ENCODE measurements around the gene KLHL40. TPM values are rescaled to one million over a fixed set of nuclear protein-coding genes. Genes with fewer than 3 reads are reported as not detected.

Gene KLHL40
- total and polyA plus RNA-seq, 2 donors (not counting 1 experiment from before 2014, with no cell fraction given) = not detected

- Histone ChIP-seq H3K9me3 (ENCODE audit: control insufficient read depth, insufficient read depth, low read depth, low read length) (no peaks in the 10 kb centered on the region), H3K79me2 (ENCODE audit: control insufficient read depth, insufficient read depth, low read length) (peaks cover 28% of the 10 kb centered on the region), H3K27me3 (ENCODE audit: control insufficient read depth, insufficient read depth, low read length) (no peaks in the 10 kb centered on the region), H3K4me3 (replicated peaks in 1 of 4; ENCODE audit: control extremely low read depth in 1 of 4, insufficient read depth in 1 of 4, low read depth in 3 of 4, low read length in 4 of 4) (no peak overlapping the region), H3K9ac (ENCODE audit: insufficient read depth, low read length) (no peak overlapping the region), H2AFZ (ENCODE audit: low read length) (no peak overlapping the region), H3K4me2 (ENCODE audit: extremely low read depth, insufficient read depth, low read length) (no peak overlapping the region), H3K27ac (ENCODE audit: insufficient read depth, low read length) (no peak overlapping the region), H3K4me1 (ENCODE audit: control insufficient read depth, extremely low read depth, insufficient read depth, low read length) (peaks cover 21% of the 10 kb centered on the region), H3K36me3 (ENCODE audit: control insufficient read depth, insufficient read depth, low read length) (peaks cover 17% of the 10 kb centered on the region), H4K20me1 (ENCODE audit: control insufficient read depth, extremely low read depth, insufficient read depth, low read length) (no peaks in the 10 kb centered on the region)
- TF ChIP-seq CTCF (conservative IDR thresholded peaks at IDR 0.05 in 1 of 2, IDR thresholded peaks at IDR 0.05 in 1 of 2; ENCODE audit: low read depth in 1 of 2, low read length in 2 of 2) (no peak), EZH2 (IDR thresholded peaks at IDR 0.05; ENCODE audit: low read length, missing control alignments) (no peak)
- DNase-seq (ENCODE audit: low read depth in 2 of 2) = no peak
These were observed 27.7 kb upstream of the KLHL40 start for GRCh38 chr3:42657675-42658074.

GRCh38 chr3:42658091-42658770, 27.1 kb upstream of the KLHL40 start:
- H3K36me3 ChIP-seq (ENCODE audit: control insufficient read depth, insufficient read depth, low read length) = peaks cover 17% of the 10 kb centered on the region
- no peaks in the 10 kb centered on the region for H3K27me3 ChIP-seq (ENCODE audit: control insufficient read depth, insufficient read depth, low read length)
- H3K9me3 ChIP-seq (ENCODE audit: control insufficient read depth, insufficient read depth, low read depth, low read length) = no peaks in the 10 kb centered on the region
- TF ChIP-seq CTCF (conservative IDR thresholded peaks at IDR 0.05 in 1 of 2, IDR thresholded peaks at IDR 0.05 in 1 of 2; ENCODE audit: low read depth in 1 of 2, low read length in 2 of 2) = no peak
- TF ChIP-seq EZH2 (IDR thresholded peaks at IDR 0.05; ENCODE audit: low read length, missing control alignments) = no peak
- no peak overlapping the region for H2AFZ ChIP-seq (ENCODE audit: low read length)
- H3K4me3 ChIP-seq (replicated peaks in 1 of 4; ENCODE audit: control extremely low read depth in 1 of 4, insufficient read depth in 1 of 4, low read depth in 3 of 4, low read length in 4 of 4) = no peak overlapping the region
- no peak overlapping the region for H3K9ac ChIP-seq (ENCODE audit: insufficient read depth, low read length)
- no peak overlapping the region for H3K4me2 ChIP-seq (ENCODE audit: extremely low read depth, insufficient read depth, low read length)
- H3K27ac ChIP-seq (ENCODE audit: insufficient read depth, low read length) = no peak overlapping the region
- peaks cover 17% of the 10 kb centered on the region for H3K4me1 ChIP-seq (ENCODE audit: control insufficient read depth, extremely low read depth, insufficient read depth, low read length)
- H3K79me2 ChIP-seq (ENCODE audit: control insufficient read depth, insufficient read depth, low read length) = peaks cover 25% of the 10 kb centered on the region
- no peaks in the 10 kb centered on the region for H4K20me1 ChIP-seq (ENCODE audit: control insufficient read depth, extremely low read depth, insufficient read depth, low read length)
- no peak for DNase-seq (ENCODE audit: low read depth in 2 of 2)

- Histone ChIP-seq H3K79me2 (ENCODE audit: control insufficient read depth, insufficient read depth, low read length) (peaks cover 18% of the 10 kb centered on the region), H2AFZ (ENCODE audit: low read length) (no peak overlapping the region), H3K27me3 (ENCODE audit: control insufficient read depth, insufficient read depth, low read length) (no peaks in the 10 kb centered on the region), H3K27ac (ENCODE audit: insufficient read depth, low read length) (no peak overlapping the region), H4K20me1 (ENCODE audit: control insufficient read depth, extremely low read depth, insufficient read depth, low read length) (no peaks in the 10 kb centered on the region), H3K9ac (ENCODE audit: insufficient read depth, low read length) (no peak overlapping the region), H3K4me1 (ENCODE audit: control insufficient read depth, extremely low read depth, insufficient read depth, low read length) (peaks cover 15% of the 10 kb centered on the region), H3K4me3 (replicated peaks in 1 of 4; ENCODE audit: control extremely low read depth in 1 of 4, insufficient read depth in 1 of 4, low read depth in 3 of 4, low read length in 4 of 4) (no peak overlapping the region), H3K36me3 (ENCODE audit: control insufficient read depth, insufficient read depth, low read length) (peaks cover 17% of the 10 kb centered on the region), H3K4me2 (ENCODE audit: extremely low read depth, insufficient read depth, low read length) (no peak overlapping the region), H3K9me3 (ENCODE audit: control insufficient read depth, insufficient read depth, low read depth, low read length) (no peaks in the 10 kb centered on the region)
- TF ChIP-seq EZH2 (IDR thresholded peaks at IDR 0.05; ENCODE audit: low read length, missing control alignments) = no peak
- TF ChIP-seq CTCF (conservative IDR thresholded peaks at IDR 0.05 in 1 of 2, IDR thresholded peaks at IDR 0.05 in 1 of 2; ENCODE audit: low read depth in 1 of 2, low read length in 2 of 2) = no peak
- no peak for DNase-seq (ENCODE audit: low read depth in 2 of 2)
These were observed 26.5 kb upstream of the KLHL40 start for GRCh38 chr3:42658771-42659390.

Measured in fibroblast of lung (primary cell).